GM13977 (cell line): Measurements from ENCODE around the gene JMJD6.
"Not testable (repeated sequence)": the region's sequence is repeated elsewhere in the genome, so short reads cannot be mapped to it uniquely, and the experiment has no call there.

Source experiments
- DNase-seq: peaks from one replicate; pipeline ENCODE4 v3.0.0; 2012; ENCODE audit warnings: low spot score
- CTCF ChIP-seq: IDR thresholded peaks from 2 replicates; pipeline ENCODE4 v1.5.1; 2012; ENCODE audit warnings: mild to moderate bottlenecking, control low read depth; ENCODE audit not compliant: insufficient read depth; ENCODE audit errors: extremely low read depth, missing control alignments
- in situ Hi-C: fragments of 300-500 bp; cut with MboI; formaldehyde crosslinking; loops from one replicate; pipeline ENCODE4 v1.12.0; 2022; ENCODE audit warnings: low sequenced_read_pairs, low pct_unique_long_range_greater_than_20kb, mixed read lengths, inconsistent platforms; ENCODE audit not compliant: unreplicated experiment

The JMJD6 gene

GRCh38 chr17:76714822-76715495 lies 11.4 kb downstream of the JMJD6 start:
- TF ChIP-seq CTCF: peak; percentile 81
- in situ Hi-C loops: no loop called here
- DNase-seq: peak; percentile 68

- in situ Hi-C loops: no loop called here
- no peak for DNase-seq
- no peak for TF ChIP-seq CTCF
Measured at GRCh38 chr17:76714336-76714735, 12.1 kb downstream of the JMJD6 start.

- TF ChIP-seq CTCF: no peak
- DNase-seq: no peak
- in situ Hi-C loops: no loop called here
Measured at GRCh38 chr17:76713765-76714164, 12.6 kb downstream of the JMJD6 start.

GRCh38 chr17:76712321-76712720 lies 14.1 kb downstream of the JMJD6 start:
- DNase-seq, in situ Hi-C loops: not testable (repeated sequence)

- peak; percentile 85 for DNase-seq
- no peak for TF ChIP-seq CTCF
- in situ Hi-C loops: no loop called here
Measured at GRCh38 chr17:76710863-76711611, 15.4 kb downstream of the JMJD6 start, which contains the start of gene MXRA7. MXRA7 (minus strand) TSS chr17:76710965; CDS start chr17:76710946, 19 bp downstream.

- in situ Hi-C loops, DNase-seq: not testable (repeated sequence)
Measured at GRCh38 chr17:76709951-76710862, 16.2 kb downstream of the JMJD6 start.

- no peak for TF ChIP-seq CTCF
- in situ Hi-C loops: no loop called here
- DNase-seq: no peak
Measured at GRCh38 chr17:76709077-76709950, 17.1 kb downstream of the JMJD6 start.
